Measurements from ENCODE around the gene MAGEA4.

GRCh38 chrX:151921866-151922265 lies 9.2 kb downstream of the MAGEA4 start:
- TF ChIP-seq POLR2A (IDR thresholded peaks at IDR 0.05; ENCODE audit: low read depth, low read length) (no peak), POLR2AphosphoS5 (IDR thresholded peaks at IDR 0.05; ENCODE audit: low read depth, low read length) (no peak), TAF1 (IDR thresholded peaks at IDR 0.05; ENCODE audit: borderline replicate concordance, low read depth, low read length) (no peak)
